ENCODE results near the gene CNOT3.

DNA sequence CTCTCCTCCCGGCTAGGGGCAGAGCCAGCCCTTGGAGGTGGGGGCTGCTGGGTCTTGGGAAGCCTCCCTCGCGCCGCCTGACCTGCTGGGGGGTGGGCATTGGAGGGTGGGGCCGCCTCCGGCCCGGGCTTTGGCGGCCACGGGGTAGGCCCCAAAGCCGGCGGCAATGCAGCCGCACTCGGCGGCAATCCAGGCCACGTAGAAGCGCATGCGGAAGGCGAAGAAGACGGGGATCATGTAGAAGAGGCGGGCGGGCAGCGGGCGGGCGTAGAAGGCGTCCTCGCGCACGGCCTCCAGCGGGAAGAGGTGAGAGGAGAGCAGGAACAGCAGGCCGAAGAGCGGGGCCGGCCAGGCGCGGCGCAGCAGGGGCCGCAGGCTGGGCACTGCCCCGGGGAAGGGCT is 43.1 kb downstream of the CNOT3 start:
- TF ChIP-seq, protein P1, sequence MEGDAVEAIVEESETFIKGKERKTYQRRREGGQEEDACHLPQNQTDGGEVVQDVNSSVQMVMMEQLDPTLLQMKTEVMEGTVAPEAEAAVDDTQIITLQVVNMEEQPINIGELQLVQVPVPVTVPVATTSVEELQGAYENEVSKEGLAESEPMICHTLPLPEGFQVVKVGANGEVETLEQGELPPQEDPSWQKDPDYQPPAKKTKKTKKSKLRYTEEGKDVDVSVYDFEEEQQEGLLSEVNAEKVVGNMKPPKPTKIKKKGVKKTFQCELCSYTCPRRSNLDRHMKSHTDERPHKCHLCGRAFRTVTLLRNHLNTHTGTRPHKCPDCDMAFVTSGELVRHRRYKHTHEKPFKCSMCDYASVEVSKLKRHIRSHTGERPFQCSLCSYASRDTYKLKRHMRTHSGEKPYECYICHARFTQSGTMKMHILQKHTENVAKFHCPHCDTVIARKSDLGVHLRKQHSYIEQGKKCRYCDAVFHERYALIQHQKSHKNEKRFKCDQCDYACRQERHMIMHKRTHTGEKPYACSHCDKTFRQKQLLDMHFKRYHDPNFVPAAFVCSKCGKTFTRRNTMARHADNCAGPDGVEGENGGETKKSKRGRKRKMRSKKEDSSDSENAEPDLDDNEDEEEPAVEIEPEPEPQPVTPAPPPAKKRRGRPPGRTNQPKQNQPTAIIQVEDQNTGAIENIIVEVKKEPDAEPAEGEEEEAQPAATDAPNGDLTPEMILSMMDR (IDR thresholded peaks at IDR 0.05), result no peak
- no peak for TF ChIP-seq POLR2A (IDR thresholded peaks at IDR 0.05)
